ENCODE results near the gene TCF4.

GRCh38 chr18:55250768-55251173 is 337.2 kb downstream of the TCF4 start:
- TF ChIP-seq, protein P1, sequence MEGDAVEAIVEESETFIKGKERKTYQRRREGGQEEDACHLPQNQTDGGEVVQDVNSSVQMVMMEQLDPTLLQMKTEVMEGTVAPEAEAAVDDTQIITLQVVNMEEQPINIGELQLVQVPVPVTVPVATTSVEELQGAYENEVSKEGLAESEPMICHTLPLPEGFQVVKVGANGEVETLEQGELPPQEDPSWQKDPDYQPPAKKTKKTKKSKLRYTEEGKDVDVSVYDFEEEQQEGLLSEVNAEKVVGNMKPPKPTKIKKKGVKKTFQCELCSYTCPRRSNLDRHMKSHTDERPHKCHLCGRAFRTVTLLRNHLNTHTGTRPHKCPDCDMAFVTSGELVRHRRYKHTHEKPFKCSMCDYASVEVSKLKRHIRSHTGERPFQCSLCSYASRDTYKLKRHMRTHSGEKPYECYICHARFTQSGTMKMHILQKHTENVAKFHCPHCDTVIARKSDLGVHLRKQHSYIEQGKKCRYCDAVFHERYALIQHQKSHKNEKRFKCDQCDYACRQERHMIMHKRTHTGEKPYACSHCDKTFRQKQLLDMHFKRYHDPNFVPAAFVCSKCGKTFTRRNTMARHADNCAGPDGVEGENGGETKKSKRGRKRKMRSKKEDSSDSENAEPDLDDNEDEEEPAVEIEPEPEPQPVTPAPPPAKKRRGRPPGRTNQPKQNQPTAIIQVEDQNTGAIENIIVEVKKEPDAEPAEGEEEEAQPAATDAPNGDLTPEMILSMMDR (IDR thresholded peaks at IDR 0.05 in 8 of 11, conservative IDR thresholded peaks at IDR 0.05 in 3 of 11) = no peak
- TF ChIP-seq POLR2A (IDR thresholded peaks at IDR 0.05) (no peak), POLR2AphosphoS5 (IDR thresholded peaks at IDR 0.05) (no peak)

All from spleen (tissue), 7 donors.